ENCODE measurements around the gene MYO1H. TPM values are rescaled to one million over a fixed set of nuclear protein-coding genes. Genes with fewer than 3 reads are reported as not detected.

MYO1H gene
- total RNA-seq, 1 experiment from 2014 or later: not detected

DNA sequence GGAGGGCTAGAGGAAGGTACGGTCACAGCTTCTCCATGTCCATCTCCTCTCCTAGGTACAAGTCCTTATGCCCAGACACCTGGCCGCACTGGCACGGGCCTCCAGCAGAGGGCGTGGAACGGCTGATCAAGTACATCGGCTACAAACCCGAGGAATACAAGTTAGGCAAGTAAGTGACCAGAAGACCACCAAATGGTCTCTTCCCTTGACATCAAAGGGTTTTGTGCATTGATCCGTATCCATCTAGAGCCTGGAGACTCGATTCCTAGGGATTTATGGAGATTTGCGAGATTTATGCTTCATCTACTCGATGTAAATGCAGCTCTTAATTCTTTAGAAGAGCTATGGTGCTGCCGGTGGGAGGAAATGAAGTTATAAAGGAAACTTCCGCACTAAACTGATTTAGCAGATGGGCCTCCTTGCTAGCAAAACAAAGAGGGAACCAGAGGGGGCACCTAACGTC, 85.2 kb downstream of the MYO1H start:
- CTCF ChIA-PET: interaction anchor here (0.9 to 2.6 kb wide), 18 partner anchors 11 to 412 kb away, joined by 3 to 19 read pairs (median 4); partner anchors contain the start of genes FOXN4, MMAB and MVK
- H3K9ac ChIP-seq (ENCODE audit: low read length): no peak overlapping the region
- intact Hi-C loops (cut with micrococcal nuclease): loop anchor here (2.0 kb wide), 1 partner anchor 44 kb away; the partner anchor contains the start of genes KCTD10 and UBE3B
- H3K4me2 ChIP-seq (ENCODE audit: low read length): peak overlapping the region; percentile 34
- POLR2A ChIA-PET: no interaction called here
- TF ChIP-seq TCF7L2 (IDR thresholded peaks at IDR 0.05; ENCODE audit: borderline replicate concordance, extremely low read depth, insufficient read depth, insufficient read length) (peak; percentile 14), CEBPB (IDR thresholded peaks at IDR 0.05; ENCODE audit: low read depth) (no peak), RAD21 (IDR thresholded peaks at IDR 0.05; ENCODE audit: low read depth) (peak; percentile 62), POLR2AphosphoS5 (IDR thresholded peaks at IDR 0.05; ENCODE audit: low read depth, low read length) (no peak)
- TF ChIP-seq, protein P1, sequence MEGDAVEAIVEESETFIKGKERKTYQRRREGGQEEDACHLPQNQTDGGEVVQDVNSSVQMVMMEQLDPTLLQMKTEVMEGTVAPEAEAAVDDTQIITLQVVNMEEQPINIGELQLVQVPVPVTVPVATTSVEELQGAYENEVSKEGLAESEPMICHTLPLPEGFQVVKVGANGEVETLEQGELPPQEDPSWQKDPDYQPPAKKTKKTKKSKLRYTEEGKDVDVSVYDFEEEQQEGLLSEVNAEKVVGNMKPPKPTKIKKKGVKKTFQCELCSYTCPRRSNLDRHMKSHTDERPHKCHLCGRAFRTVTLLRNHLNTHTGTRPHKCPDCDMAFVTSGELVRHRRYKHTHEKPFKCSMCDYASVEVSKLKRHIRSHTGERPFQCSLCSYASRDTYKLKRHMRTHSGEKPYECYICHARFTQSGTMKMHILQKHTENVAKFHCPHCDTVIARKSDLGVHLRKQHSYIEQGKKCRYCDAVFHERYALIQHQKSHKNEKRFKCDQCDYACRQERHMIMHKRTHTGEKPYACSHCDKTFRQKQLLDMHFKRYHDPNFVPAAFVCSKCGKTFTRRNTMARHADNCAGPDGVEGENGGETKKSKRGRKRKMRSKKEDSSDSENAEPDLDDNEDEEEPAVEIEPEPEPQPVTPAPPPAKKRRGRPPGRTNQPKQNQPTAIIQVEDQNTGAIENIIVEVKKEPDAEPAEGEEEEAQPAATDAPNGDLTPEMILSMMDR (IDR thresholded peaks at IDR 0.05 in 2 of 3, conservative IDR thresholded peaks at IDR 0.05 in 1 of 3; ENCODE audit: borderline replicate concordance in 1 of 3, insufficient read depth in 1 of 3, low read depth in 2 of 3, low read length in 2 of 3): peak; percentile 61 to 97 (median 92)
- H3K79me2 ChIP-seq (ENCODE audit: insufficient read depth, low read length): no peaks in the 10 kb centered on the region
- H2AFZ ChIP-seq (ENCODE audit: low read depth, low read length, poor library complexity, severe bottlenecking): peak overlapping the region; percentile 55
- peaks cover 0 to 11% of the 10 kb centered on the region in 2 experiments; a peak in 2 of 4 replicates for H3K4me1 ChIP-seq (ENCODE audit: control insufficient read depth in 1 of 2, insufficient read depth in 2 of 2, low read length in 2 of 2)
- RAD21 ChIA-PET (ENCODE audit: low non-redundant PET in 1 of 2, low total read pairs in 2 of 2, uncharacterized antibody in 2 of 2, unreplicated experiment in 2 of 2): interaction anchor here (0.6 to 1.9 kb wide), 3 partner anchors 30 to 413 kb away, joined by 3 to 4 read pairs (median 3); no protein-coding TSS in a partner anchor
- no peaks in the 10 kb centered on the region for H4K20me1 ChIP-seq (ENCODE audit: insufficient read depth)
- no TSS peak for BruUV-seq (replicated peaks)
- H3K36me3 ChIP-seq (ENCODE audit: control insufficient read depth in 1 of 2, insufficient read depth in 2 of 2, low read length in 2 of 2): no peaks in the 10 kb centered on the region
- no peak overlapping the region for H3K27ac ChIP-seq (ENCODE audit: low read depth, low read length)
- ATAC-seq (peak; percentile 86), DNase-seq (ENCODE audit: low read depth, low spot score) (peak; percentile 84)
- no peaks in the 10 kb centered on the region for H3K9me2 ChIP-seq (ENCODE audit: insufficient read depth)
- H3K4me3 ChIP-seq (replicated peaks in 1 of 2; ENCODE audit: low read depth in 1 of 2, low read length in 2 of 2): no peak overlapping the region
- no peaks in the 10 kb centered on the region for H3K27me3 ChIP-seq (ENCODE audit: insufficient read depth, low read length)
- H3K9me3 ChIP-seq (ENCODE audit: control insufficient read depth in 1 of 2, insufficient read depth in 1 of 2, low read depth in 1 of 2, low read length in 2 of 2): peaks cover 0 to 5% of the 10 kb centered on the region in 2 experiments; a peak in 1 of 4 replicates

DNA sequence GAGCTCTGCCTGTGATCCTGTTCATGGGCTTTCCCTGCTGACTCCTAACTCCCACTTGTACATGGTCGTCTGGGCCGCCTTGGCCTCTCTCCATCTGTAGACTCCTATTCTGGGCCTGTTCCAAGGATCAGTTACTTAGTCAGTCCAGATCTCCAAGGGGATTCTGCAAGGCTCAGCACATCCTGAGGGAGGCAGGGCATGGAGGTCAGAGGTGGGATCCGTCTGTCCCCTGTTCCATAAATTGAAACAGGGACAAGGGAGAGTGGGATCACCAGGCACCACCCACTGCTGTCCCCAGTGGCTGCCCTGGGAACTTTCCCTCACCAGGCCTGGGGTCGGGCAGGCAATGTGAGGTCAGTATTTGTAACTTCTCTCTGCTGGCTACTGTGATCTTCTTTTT, 85.9 kb downstream of the MYO1H start:
- TF ChIP-seq, protein P1 (IDR thresholded peaks at IDR 0.05 in 2 of 3, conservative IDR thresholded peaks at IDR 0.05 in 1 of 3; ENCODE audit: borderline replicate concordance in 1 of 3, insufficient read depth in 1 of 3, low read depth in 2 of 3, low read length in 2 of 3): peak in 2 of 3 experiments; percentile 55 to 74; a peak in 4 of 6 replicates
- no peak for TF ChIP-seq SRF (IDR thresholded peaks at IDR 0.05; ENCODE audit: low read depth)
- ChIA-PET CTCF (interaction anchor here (1.2 to 2.6 kb wide), 15 partner anchors 10 to 412 kb away, joined by 3 to 19 read pairs (median 6); partner anchors contain the start of genes FOXN4, MMAB and MVK), RAD21 (ENCODE audit: low non-redundant PET in 1 of 2, low total read pairs in 2 of 2, uncharacterized antibody in 2 of 2, unreplicated experiment in 2 of 2) (interaction anchor here (1.0 to 1.9 kb wide), 2 partner anchors 29 to 341 kb away, joined by 3 to 4 read pairs; no protein-coding TSS in a partner anchor), POLR2A (no interaction called here)
- H3K4me1 ChIP-seq (ENCODE audit: control insufficient read depth in 1 of 2, insufficient read depth in 2 of 2, low read length in 2 of 2): peaks cover 0 to 8% of the 10 kb centered on the region in 2 experiments; a peak in 2 of 4 replicates
- BruUV-seq (replicated peaks): no TSS peak
- H3K27ac ChIP-seq (ENCODE audit: low read depth, low read length): no peak overlapping the region
- intact Hi-C loops (cut with micrococcal nuclease): loop anchor here (2.0 kb wide), 1 partner anchor 43 kb away; the partner anchor contains the start of genes KCTD10 and UBE3B
- H3K9ac ChIP-seq (ENCODE audit: low read length): no peak overlapping the region
- no peak overlapping the region for H3K4me3 ChIP-seq (replicated peaks in 1 of 2; ENCODE audit: low read depth in 1 of 2, low read length in 2 of 2)
- peaks cover 0 to 5% of the 10 kb centered on the region in 2 experiments; a peak in 1 of 4 replicates for H3K9me3 ChIP-seq (ENCODE audit: control insufficient read depth in 1 of 2, insufficient read depth in 1 of 2, low read depth in 1 of 2, low read length in 2 of 2)
- no peak overlapping the region for H3K4me2 ChIP-seq (ENCODE audit: low read length)
- peak; percentile 73 for ATAC-seq
- DNase-seq (ENCODE audit: low read depth, low spot score): no peak
- no peaks in the 10 kb centered on the region for H3K79me2 ChIP-seq (ENCODE audit: insufficient read depth, low read length)
- no peak overlapping the region for H2AFZ ChIP-seq (ENCODE audit: low read depth, low read length, poor library complexity, severe bottlenecking)
- H3K9me2 ChIP-seq (ENCODE audit: insufficient read depth): no peaks in the 10 kb centered on the region
- no peaks in the 10 kb centered on the region for H3K36me3 ChIP-seq (ENCODE audit: control insufficient read depth in 1 of 2, insufficient read depth in 2 of 2, low read length in 2 of 2)
- H3K27me3 ChIP-seq (ENCODE audit: insufficient read depth, low read length): no peaks in the 10 kb centered on the region
- H4K20me1 ChIP-seq (ENCODE audit: insufficient read depth): no peaks in the 10 kb centered on the region

Measured in HCT116 (cell line).